HG02678 (cell line): ENCODE results near the gene NLGN3.

Experiments used
- ATAC-seq: cut with Tn5 transposase; IDR thresholded peaks from one replicate; pipeline ENCODE4 v1.9.1; 2021; ENCODE audit warnings: mild to moderate bottlenecking, moderate library complexity; ENCODE audit not compliant: unreplicated experiment

Gene NLGN3

GRCh38 chrX:71144651-71145050, at the start of gene NLGN3:
Gene NLGN3, plus strand, starts transcription at chrX:71144841. Its CDS starts 2,909 bp downstream, at chrX:71147750.
- ATAC-seq = no peak

- no peak for ATAC-seq
These were observed 49.6 kb upstream of the NLGN3 start for GRCh38 chrX:71095033-71095432.

GRCh38 chrX:71095555-71095980, 49.1 kb upstream of the NLGN3 start, which contains the start of gene FOXO4:
Gene FOXO4, plus strand, starts transcription at chrX:71095851. Its CDS starts 678 bp downstream, at chrX:71096529.
- peak; percentile 94 for ATAC-seq

GRCh38 chrX:71095981-71096759, 48.5 kb upstream of the NLGN3 start:
- peak; percentile 15 for ATAC-seq

- ATAC-seq = no peak
These were observed 47.9 kb upstream of the NLGN3 start for GRCh38 chrX:71096760-71097032.

GRCh38 chrX:71098302-71098701, 46.3 kb upstream of the NLGN3 start:
- no peak for ATAC-seq

- ATAC-seq = no peak
These were observed 45.6 kb upstream of the NLGN3 start for GRCh38 chrX:71098951-71099506.

- no peak for ATAC-seq
These were observed 44.9 kb upstream of the NLGN3 start for GRCh38 chrX:71099736-71100135.

GRCh38 chrX:71100581-71101505, 43.8 kb upstream of the NLGN3 start:
- ATAC-seq = no peak

GRCh38 chrX:71102292-71102691, 42.3 kb upstream of the NLGN3 start:
- no peak for ATAC-seq

GRCh38 chrX:71103110-71103983, 41.3 kb upstream of the NLGN3 start:
- peak; percentile 52 for ATAC-seq

- no peak for ATAC-seq
These were observed 39.0 kb upstream of the NLGN3 start for GRCh38 chrX:71105628-71106027.

GRCh38 chrX:71106427-71106826, 38.2 kb upstream of the NLGN3 start, which contains the start of gene CXorf65:
Gene CXorf65, minus strand, starts transcription at chrX:71106740. Its CDS starts 184 bp downstream, at chrX:71106556.
- ATAC-seq = no peak

GRCh38 chrX:71107245-71107644, 37.4 kb upstream of the NLGN3 start:
- ATAC-seq = no peak

- no peak for ATAC-seq
These were observed 36.8 kb upstream of the NLGN3 start for GRCh38 chrX:71107762-71108360.

- no peak for ATAC-seq
These were observed 35.6 kb upstream of the NLGN3 start for GRCh38 chrX:71109051-71109450.

GRCh38 chrX:71111141-71111843, 33.3 kb upstream of the NLGN3 start, which contains the start of gene IL2RG:
Gene IL2RG, minus strand, starts transcription at chrX:71111577. Its CDS starts 38 bp downstream, at chrX:71111539.
- peak; percentile 95 for ATAC-seq

GRCh38 chrX:71111921-71112431, 32.7 kb upstream of the NLGN3 start:
- peak; percentile 30 for ATAC-seq

- ATAC-seq = no peak
These were observed 27.3 kb upstream of the NLGN3 start for GRCh38 chrX:71117358-71117757.
